PC-3 (cell line): ENCODE results near the gene DHX40. TPM values are rescaled to one million over a fixed set of nuclear protein-coding genes. Genes with fewer than 3 reads are reported as not detected.

Experiments
- ATAC-seq: fragments of 200-7000 bp; cut with Tn5 transposase; 2 replicates; pipeline ENCODE4 v1.9.1; 2020; ENCODE audit warnings: mild to moderate bottlenecking, moderate library complexity
- BruUV-seq: library from RNA; stranded (reverse); fragments of 400-500 nt; replicated peaks from 2 replicates; lab custom pipeline; 2021; lab: Mats Ljungman, UMichigan
- CTCF ChIA-PET: fragments of 300-600 bp; sonication (Branson Sonifier 250); formaldehyde crosslinking; loops from one replicate; lab custom pipeline; 2022; ENCODE audit warnings: antibody characterized with exemption; lab: Charles Lee
- POLR2A ChIA-PET: fragments of 300-600 bp; sonication (Branson Sonifier 250); formaldehyde crosslinking; loops from one replicate; lab custom pipeline; 2022; ENCODE audit warnings: antibody characterized with exemption; ENCODE audit not compliant: unreplicated experiment; lab: Charles Lee
- DNase-seq: peaks from one replicate; pipeline ENCODE4 v3.0.0-alpha.2; 2015
- H2AFZ ChIP-seq: fragments of 300-600 bp; sonication (generic); 2 replicates; pipeline ENCODE4 v1.6.0; 2016; ENCODE audit warnings: antibody characterized with exemption, low read length
- H3F3A ChIP-seq: fragments of 300-600 bp; sonication (generic); one replicate; pipeline ENCODE4 v1.6.0; 2017; ENCODE audit warnings: antibody characterized with exemption, low read length, control low read depth, mild to moderate bottlenecking; ENCODE audit not compliant: unreplicated experiment
- H3K27ac ChIP-seq: fragments of 300-600 bp; sonication (generic); 2 replicates; pipeline ENCODE4 v1.5.1; 2016; ENCODE audit warnings: mild to moderate bottlenecking, low read length
- H3K27me3 ChIP-seq: fragments of 300-600 bp; sonication (generic); 2 replicates; pipeline ENCODE4 v1.6.1; 2016; ENCODE audit warnings: low read length, mixed read lengths
- H3K36me3 ChIP-seq: fragments of 300-600 bp; sonication (generic); 2 replicates; pipeline ENCODE4 v1.6.1; 2016; ENCODE audit warnings: low read depth, mixed run types, low read length, mixed read lengths
- H3K4me1 ChIP-seq: fragments of 300-600 bp; sonication (generic); 2 replicates; pipeline ENCODE4 v1.5.1; 2016; ENCODE audit warnings: low read length; ENCODE audit not compliant: insufficient read depth
- H3K4me2 ChIP-seq: fragments of 300-600 bp; sonication (generic); 2 replicates; pipeline ENCODE4 v1.6.0; 2016; ENCODE audit warnings: low read length
- H3K4me3 ChIP-seq: fragments of 300-600 bp; sonication (generic); 2 replicates; pipeline ENCODE4 v1.5.1; 2016; ENCODE audit warnings: mild to moderate bottlenecking, low read length, mixed read lengths
- H3K79me2 ChIP-seq: fragments of 300-600 bp; sonication (generic); 2 replicates; pipeline ENCODE4 v1.6.1; 2017; ENCODE audit warnings: low read length, mixed read lengths
- H3K9ac ChIP-seq: fragments of 300-600 bp; sonication (generic); 2 replicates; pipeline ENCODE4 v1.6.0; 2016; ENCODE audit warnings: mild to moderate bottlenecking, low read length
- H3K9me2 ChIP-seq: fragments of 300-600 bp; sonication (generic); replicated peaks from 2 replicates; pipeline ENCODE4 v1.6.1; 2016; ENCODE audit warnings: mixed run types, low read length, mixed read lengths
- H3K9me3 ChIP-seq: fragments of 300-600 bp; sonication (generic); 2 replicates; pipeline ENCODE4 v1.6.1; 2016; ENCODE audit warnings: low read length, mixed read lengths
- H4K20me1 ChIP-seq: fragments of 300-600 bp; sonication (generic); 2 replicates; pipeline ENCODE4 v1.6.1; 2016; ENCODE audit warnings: low read length, mixed read lengths
- CTCF ChIP-seq: fragments of 300-600 bp; sonication (generic); conservative IDR thresholded peaks from 2 replicates; pipeline ENCODE4 v1.5.1; 2017; ENCODE audit warnings: antibody characterized with exemption, low read depth, mild to moderate bottlenecking, low read length
- EZH2 ChIP-seq: fragments of 300-600 bp; sonication (generic); IDR thresholded peaks from one replicate; pipeline ENCODE4 v1.6.1; 2017; ENCODE audit warnings: antibody characterized with exemption, mild to moderate bottlenecking, low read length; ENCODE audit not compliant: unreplicated experiment
- EZH2phosphoT487 ChIP-seq: fragments of 300-600 bp; sonication (generic); IDR thresholded peaks from 2 replicates; pipeline ENCODE4 v1.6.1; 2018; ENCODE audit warnings: mild to moderate bottlenecking, antibody characterized with exemption, low read length, borderline replicate concordance
- intact Hi-C: fragments of 100-400 bp; cut with micrococcal nuclease; formaldehyde crosslinking; loops from 2 replicates; pipeline ENCODE4 v1.9.0; 2023
- total RNA-seq: library from RNA; depleted of rRNA; stranded (reverse); fragments of >200 nt; gene quantifications from 2 replicates; pipeline ENCODE4 v1.2.3, GENCODE V29; 2014

DHX40 gene
- total RNA-seq, 1 experiment from 2014 or later, result 38.9 TPM

- no peak for TF ChIP-seq EZH2phosphoT487
- TF ChIP-seq EZH2, result no peak
- TF ChIP-seq CTCF, result no peak
- DNase-seq, result no peak
- no peaks in the 10 kb centered on the region for H3K9me2 ChIP-seq
- intact Hi-C loops, result loop anchor here (10.0 kb wide), 2 partner anchors 87 to 213 kb away; partner anchors contain the start of gene CLTC
- H3F3A ChIP-seq, result no peaks in the 10 kb centered on the region
- no peaks in the 10 kb centered on the region for H3K79me2 ChIP-seq
- no peaks in the 10 kb centered on the region for H3K9me3 ChIP-seq
- ATAC-seq, result no peak
- BruUV-seq, result no TSS peak
- H2AFZ ChIP-seq, result no peak overlapping the region
- no peaks in the 10 kb centered on the region for H3K4me1 ChIP-seq
- no peak overlapping the region for H3K27ac ChIP-seq
- CTCF ChIA-PET, result interaction anchor here (0.6 kb wide), 2 partner anchors 83 to 86 kb away, joined by 3 read pairs; no protein-coding TSS in a partner anchor
- H3K9ac ChIP-seq, result no peak overlapping the region
- no peak overlapping the region for H3K4me3 ChIP-seq
- H4K20me1 ChIP-seq, result no peaks in the 10 kb centered on the region
- no peaks in the 10 kb centered on the region for H3K27me3 ChIP-seq
- no peak overlapping the region for H3K4me2 ChIP-seq
- no peaks in the 10 kb centered on the region for H3K36me3 ChIP-seq
- POLR2A ChIA-PET, result no interaction called here
Observed at GRCh38 chr17:59527931-59528330, 37.5 kb upstream of the DHX40 start.

- H3K27me3 ChIP-seq, result no peaks in the 10 kb centered on the region
- intact Hi-C loops, result no loop called here
- no peak overlapping the region for H3K4me3 ChIP-seq
- DNase-seq (no peak), ATAC-seq (no peak)
- no peaks in the 10 kb centered on the region for H3K79me2 ChIP-seq
- H4K20me1 ChIP-seq, result no peaks in the 10 kb centered on the region
- H3K27ac ChIP-seq, result no peak overlapping the region
- no peaks in the 10 kb centered on the region for H3K9me2 ChIP-seq
- H3K9ac ChIP-seq, result no peak overlapping the region
- no peak overlapping the region for H2AFZ ChIP-seq
- no peaks in the 10 kb centered on the region for H3K36me3 ChIP-seq
- H3K4me1 ChIP-seq, result no peaks in the 10 kb centered on the region
- no peak overlapping the region for H3K4me2 ChIP-seq
- no TSS peak for BruUV-seq
- no peaks in the 10 kb centered on the region for H3F3A ChIP-seq
- no peak for TF ChIP-seq CTCF
- TF ChIP-seq EZH2, result no peak
- TF ChIP-seq EZH2phosphoT487, result no peak
- ChIA-PET POLR2A (no interaction called here), CTCF (no interaction called here)
- H3K9me3 ChIP-seq, result no peaks in the 10 kb centered on the region
Observed at GRCh38 chr17:59530531-59530930, 34.9 kb upstream of the DHX40 start.

- ATAC-seq (no peak), DNase-seq (no peak)
- Histone ChIP-seq H3K27me3 (peaks cover 11% of the 10 kb centered on the region), H3F3A (no peaks in the 10 kb centered on the region), H3K4me2 (no peak overlapping the region), H3K9ac (no peak overlapping the region), H3K79me2 (no peaks in the 10 kb centered on the region), H2AFZ (no peak overlapping the region), H4K20me1 (no peaks in the 10 kb centered on the region), H3K36me3 (no peaks in the 10 kb centered on the region), H3K27ac (no peak overlapping the region), H3K4me1 (no peaks in the 10 kb centered on the region), H3K9me3 (no peaks in the 10 kb centered on the region), H3K9me2 (no peaks in the 10 kb centered on the region), H3K4me3 (no peak overlapping the region)
- no TSS peak for BruUV-seq
- ChIA-PET CTCF (no interaction called here), POLR2A (no interaction called here)
- TF ChIP-seq CTCF (no peak), EZH2phosphoT487 (no peak), EZH2 (no peak)
- intact Hi-C loops, result no loop called here
Observed at GRCh38 chr17:59533694-59534093, 31.7 kb upstream of the DHX40 start.
